Fibroblast of the aortic adventitia (primary cell): ENCODE measurements around the gene AKT1. TPM values are rescaled to one million over a fixed set of nuclear protein-coding genes. Genes with fewer than 3 reads are reported as not detected.

ENCODE experiments used
- DNase-seq: peaks from one replicate; pipeline ENCODE4 v3.0.0-alpha.2; 2010; ENCODE audit warnings: low read depth
- H3K4me3 ChIP-seq: 2 replicates; pipeline ENCODE4 v1.5.1; 2011; ENCODE audit warnings: low read depth, mild to moderate bottlenecking, control low read depth, low read length, moderate library complexity
- total RNA-seq: library from RNA; depleted of rRNA; stranded (reverse); fragments of >200 nt; gene quantifications from 2 replicates; pipeline ENCODE4 v1.2.3, GENCODE V29; 2012; ENCODE audit warnings: low replicate concordance
- TF ChIP-seq, protein P1 (sequence below): IDR thresholded peaks from 2 replicates; pipeline ENCODE4 v1.5.1; 2011; ENCODE audit warnings: mild to moderate bottlenecking, low read length, control low read depth, inconsistent platforms; ENCODE audit not compliant: insufficient read depth

Gene AKT1
- total RNA-seq, 1 donor: 127 TPM

DNA sequence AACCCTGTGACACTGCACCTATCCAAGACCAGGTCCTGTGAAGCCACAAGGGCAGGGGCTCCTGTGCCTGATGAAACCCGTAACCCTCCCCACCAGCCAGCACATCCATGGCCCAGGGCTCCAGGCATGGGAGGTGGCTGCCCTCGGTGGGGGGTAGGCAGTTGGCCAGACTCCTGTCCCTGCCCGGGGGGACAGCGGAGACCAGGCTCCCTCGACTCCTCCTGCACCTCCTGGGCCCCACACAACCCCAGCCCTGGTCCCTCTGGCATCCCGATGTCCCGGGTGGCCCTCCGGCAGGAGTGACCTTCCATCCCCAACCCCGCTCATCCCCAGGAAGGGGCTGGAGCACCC, 11.4 kb downstream of the AKT1 start:
- DNase-seq: no peak
- no peak overlapping the region for H3K4me3 ChIP-seq
- TF ChIP-seq, protein P1, sequence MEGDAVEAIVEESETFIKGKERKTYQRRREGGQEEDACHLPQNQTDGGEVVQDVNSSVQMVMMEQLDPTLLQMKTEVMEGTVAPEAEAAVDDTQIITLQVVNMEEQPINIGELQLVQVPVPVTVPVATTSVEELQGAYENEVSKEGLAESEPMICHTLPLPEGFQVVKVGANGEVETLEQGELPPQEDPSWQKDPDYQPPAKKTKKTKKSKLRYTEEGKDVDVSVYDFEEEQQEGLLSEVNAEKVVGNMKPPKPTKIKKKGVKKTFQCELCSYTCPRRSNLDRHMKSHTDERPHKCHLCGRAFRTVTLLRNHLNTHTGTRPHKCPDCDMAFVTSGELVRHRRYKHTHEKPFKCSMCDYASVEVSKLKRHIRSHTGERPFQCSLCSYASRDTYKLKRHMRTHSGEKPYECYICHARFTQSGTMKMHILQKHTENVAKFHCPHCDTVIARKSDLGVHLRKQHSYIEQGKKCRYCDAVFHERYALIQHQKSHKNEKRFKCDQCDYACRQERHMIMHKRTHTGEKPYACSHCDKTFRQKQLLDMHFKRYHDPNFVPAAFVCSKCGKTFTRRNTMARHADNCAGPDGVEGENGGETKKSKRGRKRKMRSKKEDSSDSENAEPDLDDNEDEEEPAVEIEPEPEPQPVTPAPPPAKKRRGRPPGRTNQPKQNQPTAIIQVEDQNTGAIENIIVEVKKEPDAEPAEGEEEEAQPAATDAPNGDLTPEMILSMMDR: no peak

DNA sequence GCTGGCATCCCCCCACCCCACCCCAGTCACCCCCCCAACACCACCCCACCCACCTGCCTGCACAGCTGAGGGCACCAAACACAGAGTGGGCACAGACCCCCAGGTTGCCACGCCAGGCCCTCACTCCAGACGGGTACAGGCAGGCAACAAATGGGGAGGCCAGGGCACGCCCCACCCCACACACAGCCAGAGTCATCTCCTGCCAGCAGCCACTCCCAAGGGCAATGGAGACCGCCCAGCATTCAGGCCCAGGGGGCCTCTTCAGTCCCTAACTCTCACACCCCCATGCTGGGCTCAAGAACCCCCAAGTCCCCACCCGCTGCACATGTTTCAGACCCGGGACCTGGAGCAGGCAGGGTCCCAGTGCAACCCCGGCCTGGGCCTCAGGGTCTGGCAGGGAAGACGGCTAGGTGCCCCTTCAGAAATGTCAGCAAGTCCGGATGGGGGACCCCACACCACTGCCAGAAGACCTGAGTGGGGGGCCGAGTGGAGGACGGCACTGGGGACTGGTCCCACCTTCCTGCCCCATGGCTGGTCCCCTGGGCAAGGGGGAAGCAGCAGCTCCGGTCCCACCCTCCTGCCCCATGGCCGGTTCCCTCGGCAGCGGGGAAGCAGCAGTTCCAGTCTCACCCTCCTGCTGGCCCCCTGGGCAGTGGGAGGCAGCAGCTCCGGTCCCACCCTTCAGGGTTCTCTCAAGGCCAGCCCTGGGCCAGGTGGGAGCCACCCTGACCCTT, 11.9 kb downstream of the AKT1 start:
- TF ChIP-seq, protein P1: no peak
- H3K4me3 ChIP-seq: no peak overlapping the region
- DNase-seq: no peak

DNA sequence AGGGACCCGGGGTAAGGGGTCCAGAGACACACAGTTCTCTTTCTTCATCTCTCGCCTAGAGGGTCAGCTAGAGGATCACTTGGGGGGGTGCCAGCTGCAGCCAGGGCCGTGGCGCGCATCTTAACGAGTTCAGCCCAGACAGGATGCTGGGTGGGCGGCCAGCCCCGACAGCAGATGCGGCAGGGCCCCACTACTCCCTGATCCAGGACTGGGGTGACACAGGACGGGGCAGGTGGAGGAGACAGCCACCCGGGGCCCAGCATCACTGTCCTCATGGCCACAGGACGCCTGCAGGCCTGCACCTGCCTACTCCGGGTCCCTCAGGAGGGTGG, 12.8 kb downstream of the AKT1 start:
- no peak for DNase-seq
- H3K4me3 ChIP-seq: no peak overlapping the region
- TF ChIP-seq, protein P1: no peak

DNA sequence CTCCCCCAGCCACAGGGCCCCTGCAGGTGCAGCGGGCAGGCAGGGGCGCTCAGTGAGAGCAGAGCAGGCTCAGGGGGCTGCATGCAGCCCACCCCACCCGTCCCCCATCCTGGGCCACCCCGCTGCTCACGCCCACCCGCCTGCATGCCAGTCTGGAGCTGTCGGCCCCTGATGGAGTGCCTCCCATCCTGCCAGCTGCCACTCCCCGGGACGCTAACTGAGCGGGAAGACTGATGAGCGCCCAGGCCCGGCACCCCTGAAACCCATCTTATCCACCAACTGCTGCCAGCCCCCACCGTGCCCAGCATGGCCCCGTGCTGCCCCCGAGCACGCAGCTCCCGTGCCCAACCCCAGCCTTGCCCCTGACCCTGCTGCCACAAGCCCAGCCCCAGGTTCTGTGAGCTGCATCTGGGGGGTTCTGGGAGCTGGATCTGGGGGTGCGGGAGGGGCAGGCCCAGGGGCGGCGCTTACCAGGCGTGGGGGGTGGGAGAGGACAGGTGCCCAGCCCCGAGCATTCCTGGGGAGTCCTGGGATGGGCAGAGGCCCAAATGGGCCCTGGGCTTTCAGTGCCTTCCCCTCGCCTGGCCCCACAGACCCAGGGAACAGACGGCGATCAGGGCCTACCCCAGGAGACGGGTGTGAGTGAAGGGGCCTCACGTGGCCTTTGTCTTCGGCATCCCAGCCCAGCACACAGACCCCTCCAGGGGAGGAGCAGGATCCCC, 13.3 kb downstream of the AKT1 start:
- DNase-seq: no peak
- TF ChIP-seq, protein P1: no peak

DNA sequence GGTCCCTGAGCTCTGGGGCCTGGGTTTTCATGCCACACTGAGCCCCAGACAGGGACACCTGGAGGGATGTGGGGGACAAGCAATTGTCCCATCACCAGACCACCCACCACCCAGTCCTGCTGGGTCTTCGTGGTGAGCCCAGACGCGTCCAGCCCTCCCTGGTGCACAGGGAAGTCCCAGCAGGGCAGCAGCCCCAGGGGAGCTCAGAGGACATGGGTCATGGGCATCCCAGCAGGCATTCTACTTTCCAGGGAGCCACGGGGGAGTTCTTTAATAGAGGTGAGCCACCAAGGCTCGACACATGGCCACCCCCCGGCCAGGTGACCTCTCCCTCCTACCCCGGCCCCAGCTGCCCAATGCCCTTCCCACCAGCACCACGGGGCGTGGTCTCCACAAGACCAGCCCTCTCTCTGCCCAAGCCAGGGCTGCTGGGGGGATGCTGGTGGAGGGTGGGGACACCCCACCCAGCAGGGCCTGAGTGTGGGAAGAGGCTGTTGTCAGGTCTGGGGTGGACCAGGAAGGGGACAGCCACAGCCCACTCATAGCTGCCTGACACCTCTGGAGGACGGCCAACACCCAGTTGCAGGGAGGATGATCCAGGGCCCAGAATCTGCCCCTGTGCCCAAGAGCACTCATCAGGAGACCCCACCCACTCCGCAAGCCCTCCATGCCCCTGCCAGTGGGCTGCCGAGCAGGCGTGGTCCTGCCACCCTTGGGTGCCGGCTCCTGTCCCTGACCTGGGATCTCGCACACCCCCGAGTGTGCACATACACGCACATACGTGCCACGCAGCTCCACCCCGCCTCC, 14.1 kb downstream of the AKT1 start:
- no peak for DNase-seq
- H3K4me3 ChIP-seq: no peak overlapping the region
- TF ChIP-seq, protein P1: no peak

More for the DNA sequence above, 13.3 kb downstream of the AKT1 start:
- no peak overlapping the region for H3K4me3 ChIP-seq

DNA sequence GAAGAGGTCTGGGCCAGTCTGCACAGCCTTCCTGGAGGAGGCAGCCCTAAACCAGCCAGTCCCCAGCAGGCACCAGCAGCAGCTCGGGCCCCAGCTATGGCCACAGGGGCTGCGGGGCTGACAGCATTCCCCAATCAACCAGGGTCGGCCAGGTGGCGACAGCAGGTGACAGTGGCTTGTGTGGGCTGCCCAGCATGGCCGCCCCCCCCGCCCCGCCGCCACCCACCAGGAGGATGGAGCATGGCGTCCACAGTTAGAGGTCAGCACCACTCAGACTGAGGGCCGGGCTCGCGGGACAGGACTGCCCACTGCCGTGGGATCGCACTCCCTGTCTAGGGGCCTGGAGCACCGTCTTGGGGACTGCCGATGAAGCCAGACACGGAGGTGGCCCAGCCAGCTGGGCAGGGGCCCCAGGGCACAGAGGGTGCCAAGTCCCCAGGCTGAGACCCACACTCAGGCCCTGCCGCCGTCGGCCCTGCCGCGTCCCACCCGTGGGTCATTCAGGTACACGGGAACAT, 15.0 kb downstream of the AKT1 start:
- no peak overlapping the region for H3K4me3 ChIP-seq
- TF ChIP-seq, protein P1: no peak
- no peak for DNase-seq
